ENCODE results near the gene IMPDH1. TPM values are rescaled to one million over a fixed set of nuclear protein-coding genes. Genes with fewer than 3 reads are reported as not detected.
A peak's percentile ranks its signal among the peaks of the same experiment; 100 is the strongest.

IMPDH1 gene
- total and polyA plus RNA-seq, 4 experiments from 2014 or later, result 43.0 to 55.9 (median 48.7) TPM

DNA sequence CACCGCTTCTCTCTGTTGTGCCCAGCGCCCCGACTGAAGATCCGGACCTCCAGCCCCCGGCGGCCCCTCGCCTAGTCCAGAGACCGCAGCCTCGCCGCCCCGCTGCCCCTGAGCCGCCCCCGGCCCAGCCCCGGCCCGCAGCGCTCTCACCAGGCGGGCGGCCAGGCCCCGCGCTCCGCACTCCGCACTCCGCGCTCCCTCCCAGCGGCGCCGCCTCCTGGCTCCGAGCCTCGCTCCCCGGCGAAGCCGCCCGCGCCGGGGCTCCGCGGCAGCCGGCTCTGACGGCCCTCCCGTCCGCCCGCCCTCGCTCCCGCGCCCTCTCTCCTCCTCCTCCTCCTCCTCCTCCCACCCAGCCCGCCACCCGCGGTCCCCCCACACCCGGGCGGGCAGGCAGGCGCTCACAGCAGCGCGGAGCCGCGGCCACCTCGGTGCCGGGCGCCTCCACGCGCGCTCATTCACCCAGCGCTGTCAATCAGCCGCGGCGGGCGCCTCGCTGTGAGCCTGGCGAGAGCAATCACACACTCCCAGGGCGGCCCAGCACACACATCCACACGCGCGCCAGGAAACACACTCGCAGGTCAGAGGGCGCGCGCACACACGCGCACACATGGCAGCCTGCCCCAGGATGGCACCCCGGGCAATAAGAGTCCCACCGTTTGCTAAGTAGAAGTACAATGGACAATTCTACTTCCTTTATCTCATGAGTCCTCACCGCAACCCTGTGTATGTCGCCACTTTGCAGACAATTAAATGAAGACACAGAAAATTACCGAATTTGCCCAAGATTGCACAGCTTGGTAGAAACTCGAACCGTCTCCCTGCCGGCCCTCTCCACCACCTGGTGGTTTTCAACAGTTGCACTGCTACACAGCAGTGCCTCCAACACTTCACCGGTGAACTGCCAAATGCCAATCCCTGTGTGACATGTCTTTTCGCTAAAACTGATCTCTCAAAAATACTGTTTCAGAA, 48.1 kb downstream of the IMPDH1 start, which contains the start of gene PRRT4:
TSS of gene PRRT4 (minus strand) at position 280 of the 969 bp plus-strand sequence.
- ChIA-PET POLR2A (ENCODE audit: partially characterized antibody) (interaction anchor here (0.7 to 1.0 kb wide), 2 partner anchors 18 to 773 kb away, joined by 3 to 4 read pairs; partner anchors contain the start of gene RBM28), CTCF (ENCODE audit: partially characterized antibody) (interaction anchor here (0.8 to 1.0 kb wide), 2 partner anchors 14 to 64 kb away, joined by 3 to 6 read pairs; no protein-coding TSS in a partner anchor)
- peaks cover 13% of the 10 kb centered on the region for H3K27me3 ChIP-seq (ENCODE audit: insufficient read depth, low read length)
- H3K36me3 ChIP-seq (ENCODE audit: insufficient read depth, low read length), result no peaks in the 10 kb centered on the region
- peaks cover 24 to 31% of the 10 kb centered on the region in 2 donors for H3K27me3 Mint-ChIP-seq
- H3K36me3 Mint-ChIP-seq, result no peaks in the 10 kb centered on the region
- H3K4me1 Mint-ChIP-seq, result peaks cover 9 to 21% (median 15%) of the 10 kb centered on the region in 4 donors
- no peaks in the 10 kb centered on the region for H3K9me3 ChIP-seq (ENCODE audit: control insufficient read depth in 1 of 2, low read length in 2 of 2)
- peak; percentile 56 to 70 (median 65) for DNase-seq
- peak within 1 kb of the TSS; percentile 19 to 50 for H3K4me3 ChIP-seq (ENCODE audit: low read length in 2 of 2)
- H3K4me3 Mint-ChIP-seq, result peak within 1 kb of the TSS; percentile 78 to 93 (median 88)
- no peak within 1 kb of the TSS for H3K27ac ChIP-seq (ENCODE audit: low read depth, low read length)
- H3K27ac Mint-ChIP-seq, result peak within 1 kb of the TSS in 6 of 7 donors; percentile 35 to 81 (median 56)
- intact Hi-C loops (cut with micrococcal nuclease), result loop anchor here (2.0 kb wide), 1 partner anchor 19 kb away; the partner anchor contains the start of gene RBM28
- peaks cover 14% of the 10 kb centered on the region for H3K4me1 ChIP-seq (ENCODE audit: insufficient read depth, low read length)
- H3K9me3 Mint-ChIP-seq, result no peaks in the 10 kb centered on the region

DNA sequence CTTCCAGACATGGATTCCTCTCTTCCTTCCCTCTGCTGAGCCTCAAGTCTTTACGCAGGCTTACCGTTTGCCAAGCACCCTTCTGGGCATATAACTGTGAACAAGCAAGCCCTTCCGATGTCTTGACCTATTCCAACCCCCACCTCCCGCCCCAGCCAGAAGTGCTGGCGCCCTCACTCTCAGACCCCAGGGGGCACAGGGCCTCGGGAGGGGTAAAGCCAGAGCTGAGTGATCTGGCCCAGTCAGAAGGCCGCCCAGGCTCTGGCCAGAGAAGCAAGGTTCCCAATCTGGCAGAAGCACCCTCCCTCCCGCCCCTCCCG, 49.5 kb downstream of the IMPDH1 start:
- CTCF ChIA-PET (ENCODE audit: partially characterized antibody), result no interaction called here
- Mint-ChIP-seq H3K27me3 (peaks cover 20 to 23% of the 10 kb centered on the region in 2 donors), H3K4me1 (peaks cover 9 to 21% (median 16%) of the 10 kb centered on the region in 4 donors), H3K9me3 (no peaks in the 10 kb centered on the region), H3K4me3 (peak overlapping the region in 4 of 8 donors; percentile 15 to 69 (median 55)), H3K27ac (no peak overlapping the region), H3K36me3 (no peaks in the 10 kb centered on the region)
- DNase-seq, result no peak
- intact Hi-C loops (cut with micrococcal nuclease), result loop anchor here (2.0 kb wide), 1 partner anchor 18 kb away; the partner anchor contains the start of gene RBM28
- H3K27ac ChIP-seq (ENCODE audit: low read depth, low read length), result no peak overlapping the region
- H3K4me1 ChIP-seq (ENCODE audit: insufficient read depth, low read length), result peaks cover 14% of the 10 kb centered on the region
- H3K9me3 ChIP-seq (ENCODE audit: control insufficient read depth in 1 of 2, low read length in 2 of 2), result no peaks in the 10 kb centered on the region
- POLR2A ChIA-PET (ENCODE audit: partially characterized antibody), result interaction anchor here (0.7 kb wide), 1 partner anchor 50 kb away, joined by 3 read pairs; no protein-coding TSS in a partner anchor
- no peak overlapping the region for H3K4me3 ChIP-seq (ENCODE audit: low read length in 2 of 2)
- peaks cover 13% of the 10 kb centered on the region for H3K27me3 ChIP-seq (ENCODE audit: insufficient read depth, low read length)
- H3K36me3 ChIP-seq (ENCODE audit: insufficient read depth, low read length), result no peaks in the 10 kb centered on the region

DNA sequence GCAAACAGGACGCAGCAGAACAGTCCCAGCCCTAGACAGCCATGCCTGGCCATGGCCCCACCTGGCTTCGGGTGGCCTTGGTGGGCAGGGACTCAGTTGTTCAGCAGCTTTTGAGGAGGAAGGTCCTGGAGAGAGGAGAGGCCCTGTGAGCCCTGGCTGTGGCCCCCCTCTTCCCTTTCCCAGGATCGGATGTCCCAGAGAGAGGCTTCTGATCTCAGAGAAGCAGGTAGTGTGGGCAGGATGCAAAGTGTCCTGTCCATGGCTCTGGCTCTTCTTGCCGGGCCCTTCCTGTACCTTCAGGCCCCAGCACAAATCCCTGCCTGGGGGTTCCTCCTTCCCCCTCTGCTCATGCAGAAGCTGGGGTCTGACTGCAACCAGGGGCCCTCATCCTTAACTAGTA, 49.8 kb downstream of the IMPDH1 start:
- intact Hi-C loops (cut with micrococcal nuclease), result loop anchor here (2.0 kb wide), 1 partner anchor 17 kb away; the partner anchor contains the start of gene RBM28
- peaks cover 14% of the 10 kb centered on the region for H3K4me1 ChIP-seq (ENCODE audit: insufficient read depth, low read length)
- H3K4me1 Mint-ChIP-seq, result peaks cover 9 to 21% (median 16%) of the 10 kb centered on the region in 4 donors
- peaks cover 13% of the 10 kb centered on the region for H3K27me3 ChIP-seq (ENCODE audit: insufficient read depth, low read length)
- ChIA-PET CTCF (ENCODE audit: partially characterized antibody) (no interaction called here), POLR2A (ENCODE audit: partially characterized antibody) (no interaction called here)
- H3K27me3 Mint-ChIP-seq, result peaks cover 18 to 20% of the 10 kb centered on the region in 2 donors
- no peaks in the 10 kb centered on the region for H3K9me3 ChIP-seq (ENCODE audit: control insufficient read depth in 1 of 2, low read length in 2 of 2)
- DNase-seq, result no peak
- H3K4me3 ChIP-seq (ENCODE audit: low read length in 2 of 2), result no peak overlapping the region
- no peaks in the 10 kb centered on the region for H3K36me3 ChIP-seq (ENCODE audit: insufficient read depth, low read length)
- no peaks in the 10 kb centered on the region for H3K9me3 Mint-ChIP-seq
- no peaks in the 10 kb centered on the region for H3K36me3 Mint-ChIP-seq
- no peak overlapping the region for H3K27ac ChIP-seq (ENCODE audit: low read depth, low read length)
- H3K27ac Mint-ChIP-seq, result no peak overlapping the region
- H3K4me3 Mint-ChIP-seq, result peak overlapping the region in 4 of 8 donors; percentile 20 to 69 (median 55)

DNA sequence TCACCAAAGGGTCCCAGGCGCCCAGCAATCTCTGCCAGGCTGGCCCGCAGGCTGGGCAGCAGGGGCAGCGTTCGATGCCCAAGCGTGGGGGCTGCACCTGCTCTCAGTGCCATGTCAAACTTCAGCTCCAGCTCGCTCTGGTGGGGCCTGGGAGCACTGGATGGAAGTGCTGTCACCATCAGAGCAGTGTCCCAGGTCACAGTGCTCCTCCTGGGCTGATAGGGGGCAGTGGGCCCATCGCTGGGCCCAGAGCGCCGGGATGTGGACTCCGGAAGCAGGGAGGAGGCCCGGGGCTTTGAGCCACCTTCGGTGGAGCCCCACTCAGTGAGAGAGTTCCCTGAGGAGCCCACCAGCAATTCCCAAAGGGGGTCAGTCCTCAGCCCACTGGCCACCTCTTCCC, 50.4 kb downstream of the IMPDH1 start:
- POLR2A ChIA-PET (ENCODE audit: partially characterized antibody), result no interaction called here
- H3K36me3 ChIP-seq (ENCODE audit: insufficient read depth, low read length), result no peaks in the 10 kb centered on the region
- H3K27me3 ChIP-seq (ENCODE audit: insufficient read depth, low read length), result peaks cover 10% of the 10 kb centered on the region
- no peaks in the 10 kb centered on the region for H3K36me3 Mint-ChIP-seq
- CTCF ChIA-PET (ENCODE audit: partially characterized antibody), result interaction anchor here (0.8 to 1.2 kb wide), 2 partner anchors 28 to 101 kb away, joined by 3 to 4 read pairs; no protein-coding TSS in a partner anchor
- no peak overlapping the region for H3K4me3 ChIP-seq (ENCODE audit: low read length in 2 of 2)
- no peak for DNase-seq
- H3K27me3 Mint-ChIP-seq, result peaks cover 13 to 17% of the 10 kb centered on the region in 2 donors
- peak overlapping the region in 1 of 7 donors; percentile 73 for H3K27ac Mint-ChIP-seq
- H3K4me3 Mint-ChIP-seq, result peak overlapping the region in 3 of 8 donors; percentile 20 to 54 (median 36)
- peaks cover 14% of the 10 kb centered on the region for H3K4me1 ChIP-seq (ENCODE audit: insufficient read depth, low read length)
- intact Hi-C loops (cut with micrococcal nuclease), result no loop called here
- no peaks in the 10 kb centered on the region for H3K9me3 ChIP-seq (ENCODE audit: control insufficient read depth in 1 of 2, low read length in 2 of 2)
- H3K27ac ChIP-seq (ENCODE audit: low read depth, low read length), result no peak overlapping the region
- no peaks in the 10 kb centered on the region for H3K9me3 Mint-ChIP-seq
- H3K4me1 Mint-ChIP-seq, result peaks cover 9 to 21% (median 16%) of the 10 kb centered on the region in 4 donors

DNA sequence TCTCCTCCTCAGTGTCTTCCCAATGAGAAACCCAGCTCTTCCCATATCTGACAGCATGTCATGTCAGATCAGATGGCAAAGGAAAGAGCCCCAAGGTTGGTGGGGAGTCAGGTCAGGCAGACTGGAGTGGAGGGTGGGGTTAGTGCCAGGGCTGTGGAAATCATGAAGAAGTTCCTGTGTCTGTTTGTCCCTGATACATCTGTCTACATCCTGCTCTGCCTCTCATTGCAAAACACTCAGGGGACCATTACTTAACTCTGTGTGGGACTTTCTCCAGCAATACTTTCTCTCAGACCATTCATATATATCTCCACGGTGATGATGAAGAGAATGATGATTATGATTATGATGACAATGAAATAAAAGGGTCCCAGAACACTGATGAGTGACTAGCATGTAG, 51.5 kb downstream of the IMPDH1 start:
- DNase-seq, result no peak
- ChIA-PET CTCF (ENCODE audit: partially characterized antibody) (interaction anchor here (1.0 to 1.5 kb wide), 3 partner anchors 13 to 102 kb away, joined by 3 to 8 read pairs (median 4); no protein-coding TSS in a partner anchor), POLR2A (ENCODE audit: partially characterized antibody) (no interaction called here)
- intact Hi-C loops (cut with micrococcal nuclease), result no loop called here
- Histone ChIP-seq H3K36me3 (ENCODE audit: insufficient read depth, low read length) (no peaks in the 10 kb centered on the region), H3K27me3 (ENCODE audit: insufficient read depth, low read length) (peaks cover 11% of the 10 kb centered on the region), H3K4me3 (ENCODE audit: low read length in 2 of 2) (no peak overlapping the region), H3K9me3 (ENCODE audit: control insufficient read depth in 1 of 2, low read length in 2 of 2) (no peaks in the 10 kb centered on the region), H3K4me1 (ENCODE audit: insufficient read depth, low read length) (peaks cover 14% of the 10 kb centered on the region), H3K27ac (ENCODE audit: low read depth, low read length) (no peak overlapping the region)
- Mint-ChIP-seq H3K4me1 (peaks cover 9 to 22% (median 17%) of the 10 kb centered on the region in 4 donors), H3K27me3 (peaks cover 12 to 20% of the 10 kb centered on the region in 2 donors), H3K4me3 (peak overlapping the region in 2 of 8 donors; percentile 26 to 46), H3K9me3 (no peaks in the 10 kb centered on the region), H3K27ac (no peak overlapping the region), H3K36me3 (no peaks in the 10 kb centered on the region)

DNA sequence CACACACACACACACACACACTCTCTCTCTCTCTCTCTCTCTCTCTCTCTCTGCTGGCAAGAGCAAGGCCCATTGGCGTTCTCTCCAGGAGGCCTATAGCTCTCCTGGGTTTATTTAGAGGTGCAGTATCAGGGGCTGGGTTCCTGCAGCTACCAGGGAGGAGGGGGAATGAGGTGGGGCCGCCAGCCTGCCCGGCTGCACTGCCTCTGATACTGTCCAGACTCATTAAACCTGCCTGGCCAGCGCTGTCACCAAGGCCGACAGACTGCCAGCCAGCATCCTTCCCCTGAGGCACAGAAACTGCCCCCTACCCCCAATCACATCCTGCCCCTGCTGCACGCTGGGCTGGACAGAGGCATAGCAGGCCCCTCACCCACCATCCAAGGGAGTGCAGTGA, 52.6 kb downstream of the IMPDH1 start:
- POLR2A ChIA-PET (ENCODE audit: partially characterized antibody), result interaction anchor here (1.1 kb wide), 1 partner anchor 13 kb away, joined by 4 read pairs; the partner anchor contains the start of gene RBM28

More for the DNA sequence above, 52.6 kb downstream of the IMPDH1 start:
- Histone ChIP-seq H3K27ac (ENCODE audit: low read depth, low read length) (no peak overlapping the region), H3K27me3 (ENCODE audit: insufficient read depth, low read length) (peaks cover 12% of the 10 kb centered on the region), H3K4me1 (ENCODE audit: insufficient read depth, low read length) (peaks cover 12% of the 10 kb centered on the region), H3K9me3 (ENCODE audit: control insufficient read depth in 1 of 2, low read length in 2 of 2) (no peaks in the 10 kb centered on the region), H3K4me3 (ENCODE audit: low read length in 2 of 2) (no peak overlapping the region), H3K36me3 (ENCODE audit: insufficient read depth, low read length) (no peaks in the 10 kb centered on the region)
- no peaks in the 10 kb centered on the region for H3K9me3 Mint-ChIP-seq
- CTCF ChIA-PET (ENCODE audit: partially characterized antibody), result interaction anchor here (1.0 to 1.2 kb wide), 2 partner anchors 10 to 12 kb away, joined by 3 to 4 read pairs; no protein-coding TSS in a partner anchor
- DNase-seq, result no peak
- peaks cover 7 to 24% (median 13%) of the 10 kb centered on the region in 4 donors for H3K4me1 Mint-ChIP-seq
- intact Hi-C loops (cut with micrococcal nuclease), result no loop called here
- H3K27me3 Mint-ChIP-seq, result peaks cover 14 to 23% of the 10 kb centered on the region in 2 donors
- no peak overlapping the region for H3K27ac Mint-ChIP-seq
- no peaks in the 10 kb centered on the region for H3K36me3 Mint-ChIP-seq
- H3K4me3 Mint-ChIP-seq, result no peak overlapping the region
